HG03571 (cell line): ENCODE measurements around the gene ADARB1.

Experiments used
- ATAC-seq: cut with Tn5 transposase; IDR thresholded peaks from one replicate; pipeline ENCODE4 v1.9.1; 2021; ENCODE audit not compliant: unreplicated experiment

ADARB1 gene

GRCh38 chr21:45190013-45190412 is 115.6 kb downstream of the ADARB1 start:
- ATAC-seq: no peak

GRCh38 chr21:45192332-45192731 is 118.0 kb downstream of the ADARB1 start:
- ATAC-seq: no peak

GRCh38 chr21:45196620-45197019 is 122.2 kb downstream of the ADARB1 start:
- no peak for ATAC-seq

- ATAC-seq: no peak
Measured at GRCh38 chr21:45199201-45199600, 124.8 kb downstream of the ADARB1 start.

- no peak for ATAC-seq
Measured at GRCh38 chr21:45200031-45200430, 125.7 kb downstream of the ADARB1 start.

GRCh38 chr21:45200581-45201296 is 126.4 kb downstream of the ADARB1 start:
- ATAC-seq: no peak

- ATAC-seq: no peak
Measured at GRCh38 chr21:45202344-45202743, 128.0 kb downstream of the ADARB1 start.

GRCh38 chr21:45202889-45203288 is 128.5 kb downstream of the ADARB1 start:
- ATAC-seq: no peak

GRCh38 chr21:45203983-45204382 is 129.6 kb downstream of the ADARB1 start:
- no peak for ATAC-seq

GRCh38 chr21:45204395-45204794 is 130.0 kb downstream of the ADARB1 start:
- ATAC-seq: no peak

GRCh38 chr21:45207839-45208626 is 133.7 kb downstream of the ADARB1 start:
- no peak for ATAC-seq

GRCh38 chr21:45208627-45208951 is 134.2 kb downstream of the ADARB1 start:
- no peak for ATAC-seq

GRCh38 chr21:45209046-45209445 is 134.7 kb downstream of the ADARB1 start:
- ATAC-seq: no peak

- no peak for ATAC-seq
Measured at GRCh38 chr21:45209685-45210284, 135.4 kb downstream of the ADARB1 start.

GRCh38 chr21:45210461-45210983 is 136.1 kb downstream of the ADARB1 start:
- ATAC-seq: no peak

GRCh38 chr21:45211661-45212060 is 137.3 kb downstream of the ADARB1 start:
- no peak for ATAC-seq

GRCh38 chr21:45213392-45213791 is 139.0 kb downstream of the ADARB1 start:
- no peak for ATAC-seq

- no peak for ATAC-seq
Measured at GRCh38 chr21:45215213-45215612, 140.8 kb downstream of the ADARB1 start.

- no peak for ATAC-seq
Measured at GRCh38 chr21:45217010-45217409, 142.6 kb downstream of the ADARB1 start.

- no peak for ATAC-seq
Measured at GRCh38 chr21:45219517-45219916, 145.1 kb downstream of the ADARB1 start.

GRCh38 chr21:45220071-45220481 is 145.7 kb downstream of the ADARB1 start:
- ATAC-seq: no peak
